GM21528 (cell line): ENCODE results near the gene SLC7A8.
"Not testable (repeated sequence)": the region's sequence is repeated elsewhere in the genome, so short reads cannot be mapped to it uniquely, and the experiment has no call there.

Experiments used
- ATAC-seq: cut with Tn5 transposase; IDR thresholded peaks from one replicate; pipeline ENCODE4 v1.9.1; 2021; ENCODE audit warnings: mild to moderate bottlenecking, moderate library complexity; ENCODE audit not compliant: unreplicated experiment, low FRiP score

The SLC7A8 gene

GRCh38 chr14:23183479-23183878, at the start of gene SLC7A8:
TSS of gene SLC7A8 (minus strand) at chr14:23183660. CDS start at chr14:23182914, 746 bp downstream.
- ATAC-seq = no peak

- ATAC-seq = not testable (repeated sequence)
These were observed 48.9 kb upstream of the SLC7A8 start for GRCh38 chr14:23232241-23232808.

- ATAC-seq = no peak
These were observed 45.4 kb upstream of the SLC7A8 start for GRCh38 chr14:23228812-23229211.

GRCh38 chr14:23227566-23227965, 44.1 kb upstream of the SLC7A8 start:
- ATAC-seq = no peak

- ATAC-seq = not testable (repeated sequence)
These were observed 41.5 kb upstream of the SLC7A8 start for GRCh38 chr14:23224958-23225357.

GRCh38 chr14:23219075-23219474, 35.6 kb upstream of the SLC7A8 start:
- ATAC-seq = no peak

GRCh38 chr14:23217032-23218020, 33.9 kb upstream of the SLC7A8 start:
- no peak for ATAC-seq

GRCh38 chr14:23215421-23215820, 32.0 kb upstream of the SLC7A8 start:
- no peak for ATAC-seq

- no peak for ATAC-seq
These were observed 26.4 kb upstream of the SLC7A8 start for GRCh38 chr14:23209651-23210423.

- no peak for ATAC-seq
These were observed 24.9 kb upstream of the SLC7A8 start for GRCh38 chr14:23208324-23208723.

GRCh38 chr14:23207146-23207540, 23.7 kb upstream of the SLC7A8 start:
- ATAC-seq = no peak

GRCh38 chr14:23206422-23207145, 23.1 kb upstream of the SLC7A8 start:
- no peak for ATAC-seq

GRCh38 chr14:23202001-23202400, 18.5 kb upstream of the SLC7A8 start:
- no peak for ATAC-seq

- ATAC-seq = not testable (repeated sequence)
These were observed 15.7 kb upstream of the SLC7A8 start for GRCh38 chr14:23199141-23199540.

- not testable (repeated sequence) for ATAC-seq
These were observed 13.0 kb upstream of the SLC7A8 start for GRCh38 chr14:23196487-23196886.

- no peak for ATAC-seq
These were observed 12.2 kb upstream of the SLC7A8 start for GRCh38 chr14:23195552-23196101.

- ATAC-seq = no peak
These were observed 10.0 kb upstream of the SLC7A8 start for GRCh38 chr14:23193432-23193831.

GRCh38 chr14:23187925-23188324, 4.5 kb upstream of the SLC7A8 start:
- ATAC-seq = no peak

- no peak for ATAC-seq
These were observed 3.6 kb upstream of the SLC7A8 start for GRCh38 chr14:23186913-23187654.
